ENCODE measurements around the gene CLIC3.

DNA sequence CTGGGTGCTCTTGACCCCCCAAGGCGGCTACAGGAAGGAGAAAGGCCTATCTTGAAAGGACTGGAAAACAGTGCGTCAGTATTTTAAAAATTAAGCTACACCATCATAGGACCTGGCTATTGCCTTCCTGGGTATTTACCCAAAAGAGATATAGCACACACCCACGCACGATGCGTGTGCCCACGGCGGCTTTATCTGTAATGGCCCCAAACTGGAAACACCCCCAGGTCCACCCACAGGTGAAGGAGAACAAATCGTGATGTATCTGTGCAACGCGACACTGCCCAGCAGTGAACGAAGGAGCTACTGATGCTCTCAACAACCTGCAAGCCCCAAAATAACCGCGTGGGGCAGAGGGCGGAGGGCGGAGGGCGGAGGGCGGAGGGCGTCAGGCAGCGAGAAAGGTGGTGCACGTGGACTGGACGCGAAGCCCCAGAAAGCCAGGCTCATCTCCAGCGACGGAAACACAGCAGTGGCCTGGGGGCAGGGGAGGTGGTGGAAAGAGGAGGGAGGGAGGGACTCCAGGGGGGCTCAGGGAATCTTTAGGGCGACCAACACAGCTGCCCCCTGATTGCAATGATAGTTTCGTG lies 31.4 kb downstream of the CLIC3 start:
- TF ChIP-seq, protein P1, sequence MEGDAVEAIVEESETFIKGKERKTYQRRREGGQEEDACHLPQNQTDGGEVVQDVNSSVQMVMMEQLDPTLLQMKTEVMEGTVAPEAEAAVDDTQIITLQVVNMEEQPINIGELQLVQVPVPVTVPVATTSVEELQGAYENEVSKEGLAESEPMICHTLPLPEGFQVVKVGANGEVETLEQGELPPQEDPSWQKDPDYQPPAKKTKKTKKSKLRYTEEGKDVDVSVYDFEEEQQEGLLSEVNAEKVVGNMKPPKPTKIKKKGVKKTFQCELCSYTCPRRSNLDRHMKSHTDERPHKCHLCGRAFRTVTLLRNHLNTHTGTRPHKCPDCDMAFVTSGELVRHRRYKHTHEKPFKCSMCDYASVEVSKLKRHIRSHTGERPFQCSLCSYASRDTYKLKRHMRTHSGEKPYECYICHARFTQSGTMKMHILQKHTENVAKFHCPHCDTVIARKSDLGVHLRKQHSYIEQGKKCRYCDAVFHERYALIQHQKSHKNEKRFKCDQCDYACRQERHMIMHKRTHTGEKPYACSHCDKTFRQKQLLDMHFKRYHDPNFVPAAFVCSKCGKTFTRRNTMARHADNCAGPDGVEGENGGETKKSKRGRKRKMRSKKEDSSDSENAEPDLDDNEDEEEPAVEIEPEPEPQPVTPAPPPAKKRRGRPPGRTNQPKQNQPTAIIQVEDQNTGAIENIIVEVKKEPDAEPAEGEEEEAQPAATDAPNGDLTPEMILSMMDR (IDR thresholded peaks at IDR 0.05; ENCODE audit: insufficient read depth, low read depth, low read length) = no peak
- no peak for TF ChIP-seq EZH2 (IDR thresholded peaks at IDR 0.05; ENCODE audit: insufficient read depth, low read length)
